Caki2 (cell line): ENCODE measurements around the gene HMX1. TPM values are rescaled to one million over a fixed set of nuclear protein-coding genes. Genes with fewer than 3 reads are reported as not detected.
A peak's percentile ranks its signal among the peaks of the same experiment; 100 is the strongest.

ENCODE experiments used
- DNase-seq: peaks from one replicate; pipeline ENCODE4 v3.0.0-alpha.2; 2015; ENCODE audit warnings: low read depth
- in situ Hi-C: cut with HindIII; loops from 2 replicates; pipeline ENCODE4 v1.10.0; 2016; ENCODE audit warnings: low sequenced_read_pairs, low pct_unique_long_range_greater_than_20kb, mixed read lengths
- total RNA-seq: library from RNA; depleted of rRNA; stranded (reverse); fragments of >200 nt; shearing (Covaris generic); gene quantifications from 2 replicates; pipeline ENCODE4 v1.2.3, GENCODE V29; 2014; ENCODE audit warnings: low replicate concordance; rRNA removed

HMX1 gene
- total RNA-seq: not detected in 2 replicates

DNA sequence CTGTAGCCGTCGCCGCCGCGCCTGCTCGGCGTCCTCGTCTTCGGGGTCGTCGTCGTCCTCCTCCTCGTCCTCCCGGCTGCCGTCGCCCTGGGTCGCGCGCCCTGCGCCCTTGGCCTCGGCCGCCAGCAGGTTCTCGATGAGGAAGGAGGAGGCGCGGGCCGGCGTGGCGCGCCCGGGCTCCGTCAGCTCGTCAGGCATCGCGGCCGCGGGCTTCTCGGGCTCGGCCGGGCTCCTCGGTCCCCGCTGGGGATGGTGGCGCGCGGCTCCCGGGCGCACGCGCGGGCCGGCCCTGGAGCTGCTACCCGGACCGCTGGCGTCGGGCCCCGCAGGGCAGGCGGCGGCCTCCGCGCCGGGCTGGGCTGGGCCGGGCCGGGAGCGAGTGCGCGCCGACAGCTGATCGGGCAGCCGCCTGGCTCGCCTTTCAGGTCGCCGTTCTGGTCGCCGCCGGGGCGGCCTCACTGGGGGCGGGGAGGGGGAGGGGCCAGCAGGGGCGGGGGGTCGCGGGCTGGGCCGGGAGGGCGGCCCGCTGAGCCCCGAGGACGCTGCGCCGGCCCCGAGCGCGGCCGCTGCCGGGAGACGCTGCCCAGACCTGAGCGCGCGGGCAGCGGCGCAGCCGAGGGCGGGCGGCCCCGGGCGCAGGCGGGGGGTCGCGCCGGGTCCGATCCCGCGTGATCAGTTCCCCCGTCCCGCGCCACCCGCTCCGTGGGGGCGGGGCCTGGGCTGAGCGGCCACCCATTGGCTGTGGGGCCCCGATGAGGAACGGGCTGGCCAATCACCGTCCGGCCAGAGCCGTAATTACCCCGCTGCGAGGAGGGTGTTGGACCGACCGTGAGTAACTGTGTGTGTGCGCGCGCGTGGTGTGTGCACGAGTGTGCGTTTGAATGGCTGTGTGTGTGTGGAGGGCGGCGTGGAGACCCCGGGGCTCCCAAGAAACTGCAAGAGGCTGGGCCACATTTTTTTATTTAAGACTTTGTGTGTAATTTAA, at the start of gene HMX1:
Gene HMX1, minus strand, starts transcription at position 423 of the 985 bp plus-strand sequence. Its CDS starts 225 bp downstream, at position 198.
- in situ Hi-C loops: no loop called here
- no peak for DNase-seq

DNA sequence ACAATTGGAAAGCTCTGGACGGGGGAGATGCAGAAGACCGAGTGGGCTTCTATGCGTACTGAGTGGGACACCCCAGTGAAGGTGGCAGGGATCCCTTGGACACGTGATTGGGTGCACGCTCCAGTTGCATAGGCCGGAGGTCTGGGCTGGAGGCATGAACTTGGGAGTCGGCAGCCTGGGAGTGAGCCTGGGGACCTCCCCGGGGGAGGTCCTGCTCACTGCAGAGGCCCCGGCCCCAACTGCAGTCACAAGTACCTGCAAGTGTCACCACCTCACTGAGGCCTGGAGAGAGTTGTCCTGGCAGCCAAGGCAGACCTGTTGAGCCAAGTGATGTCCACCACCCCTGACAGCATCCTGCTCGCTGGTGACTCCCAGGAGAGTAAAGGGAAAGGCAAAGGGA, 49.3 kb upstream of the HMX1 start:
- in situ Hi-C loops: no loop called here
- no peak for DNase-seq

DNA sequence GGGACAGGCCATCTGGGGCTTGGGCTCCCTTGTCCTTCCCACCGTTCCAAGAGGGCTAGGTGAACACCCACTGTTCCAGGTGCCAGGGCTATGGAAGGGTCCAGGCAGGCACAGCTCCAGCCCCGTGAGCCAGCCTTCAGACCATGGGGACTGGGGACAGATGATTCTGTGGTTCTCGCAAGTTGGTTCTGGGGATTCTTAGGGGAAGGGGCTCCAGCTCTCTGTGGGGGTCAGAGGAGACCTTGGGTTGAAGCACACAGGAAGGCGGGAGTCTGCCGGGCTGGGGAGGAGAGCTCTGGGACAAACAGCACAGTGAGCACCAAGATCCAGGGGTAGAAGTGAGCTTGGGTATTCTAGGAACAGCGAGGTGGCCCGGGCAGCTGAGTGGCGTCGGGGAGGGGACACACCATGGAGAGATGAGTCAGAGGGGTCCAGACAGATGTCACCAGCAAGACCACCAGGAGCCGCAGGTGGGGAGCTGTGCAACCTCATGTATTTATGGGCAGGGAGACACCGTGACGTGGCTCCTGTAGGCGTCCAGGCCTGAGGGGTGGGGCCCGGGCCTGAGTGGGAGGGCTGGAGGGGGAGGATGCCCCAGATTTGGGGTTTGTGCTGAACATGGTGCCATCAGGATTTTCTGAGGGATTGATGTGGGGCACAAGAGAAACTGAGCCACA, 48.8 kb upstream of the HMX1 start:
- no peak for DNase-seq
- in situ Hi-C loops: no loop called here

DNA sequence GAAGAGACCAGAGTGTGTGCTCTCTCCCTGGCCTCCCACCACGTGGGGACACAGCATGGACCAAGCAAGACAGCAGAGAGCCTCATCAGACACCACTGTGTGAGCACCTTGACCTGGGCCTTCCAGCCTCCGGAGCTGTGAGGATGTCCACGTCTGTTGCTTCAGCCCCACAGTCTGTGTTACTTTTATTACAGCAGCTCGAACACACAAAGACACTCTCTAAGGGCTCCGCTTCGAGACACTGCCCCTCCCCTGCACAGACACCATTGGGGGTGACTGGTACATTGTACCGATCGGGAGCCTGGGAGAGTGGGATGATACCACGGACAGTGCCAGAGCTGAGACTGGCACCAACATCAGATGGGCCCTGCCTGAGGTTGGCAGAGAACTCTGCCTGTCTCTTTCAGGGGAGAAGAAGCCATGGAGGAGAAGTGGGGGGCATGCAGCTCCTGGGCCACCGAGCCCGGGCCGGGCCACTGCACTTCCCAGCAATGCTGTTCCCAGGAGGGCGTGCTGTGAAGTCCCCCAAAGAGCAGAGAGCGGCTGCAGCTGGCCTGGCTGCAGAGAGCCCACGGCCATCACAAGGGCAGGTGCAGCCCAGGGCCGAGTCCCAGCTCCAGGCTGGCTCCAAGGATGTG, 48.1 kb upstream of the HMX1 start:
- in situ Hi-C loops: no loop called here
- no peak for DNase-seq

DNA sequence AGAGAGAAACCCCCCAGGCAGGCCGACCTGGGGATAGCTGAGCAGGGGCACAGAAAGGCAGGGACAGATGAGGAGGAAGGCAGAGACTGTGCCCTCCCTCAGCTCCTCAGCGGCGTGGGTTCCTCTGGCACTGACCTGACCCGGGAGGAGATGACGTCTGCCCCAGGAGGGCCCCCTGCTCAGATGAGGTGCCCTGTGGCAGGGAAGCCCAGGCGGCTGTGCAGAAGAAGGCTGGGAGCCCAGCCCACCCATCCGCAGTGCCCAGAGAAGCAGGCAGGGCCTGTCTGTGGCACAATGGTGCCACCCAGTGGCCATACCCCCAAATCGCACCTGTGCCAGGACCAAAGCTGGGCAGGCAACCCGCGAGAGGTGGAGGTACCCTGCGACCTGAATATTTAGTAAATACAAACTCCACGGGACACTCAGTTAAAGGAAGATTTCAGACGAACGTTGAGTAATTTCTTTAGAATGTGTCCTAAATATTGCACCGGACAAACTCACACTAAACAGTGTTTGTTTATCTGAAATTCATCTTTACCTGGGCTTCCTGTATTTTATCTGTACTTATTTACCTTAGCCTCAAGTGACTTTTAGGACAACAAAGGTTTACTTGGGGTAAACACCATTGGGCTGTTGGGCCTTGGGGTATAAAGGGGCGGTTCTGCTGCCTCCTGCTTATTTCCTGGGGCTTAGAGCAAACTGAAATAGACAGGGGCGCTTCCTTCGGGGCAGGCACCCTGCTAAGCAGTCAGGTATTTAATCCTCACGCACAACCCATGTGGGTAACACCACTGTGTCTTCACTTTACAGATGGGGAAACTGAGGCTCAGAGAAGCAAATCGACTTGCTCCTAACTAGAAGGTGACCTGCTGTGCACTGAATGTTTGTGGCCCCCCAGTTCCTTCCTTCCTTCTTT, 46.5 kb upstream of the HMX1 start:
- peak; percentile 50 for DNase-seq
- in situ Hi-C loops: no loop called here

DNA sequence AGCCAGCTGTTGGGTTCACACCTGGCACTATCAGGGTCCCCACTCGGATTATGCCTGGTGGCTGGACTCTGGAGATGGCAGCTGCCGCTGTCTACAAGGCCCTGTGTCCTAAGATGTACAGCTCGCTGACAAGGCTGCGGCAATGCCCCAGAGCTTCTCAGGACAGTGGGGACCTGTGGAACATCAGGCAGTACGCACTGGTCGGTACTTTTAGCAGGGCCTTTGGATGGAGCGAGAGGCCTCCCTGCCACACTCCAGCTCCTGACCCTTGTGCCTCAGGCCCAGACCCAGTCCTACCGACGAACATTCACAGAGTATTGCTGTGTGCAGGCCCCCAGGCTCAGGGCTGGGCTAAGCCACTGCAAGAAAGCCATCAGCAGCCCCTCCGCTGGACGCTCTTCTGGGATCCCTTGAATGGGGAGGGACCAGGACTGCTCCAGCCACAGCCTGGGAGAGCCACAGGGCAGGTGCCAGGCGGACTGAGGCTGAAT, 45.7 kb upstream of the HMX1 start:
- in situ Hi-C loops: no loop called here
- no peak for DNase-seq

DNA sequence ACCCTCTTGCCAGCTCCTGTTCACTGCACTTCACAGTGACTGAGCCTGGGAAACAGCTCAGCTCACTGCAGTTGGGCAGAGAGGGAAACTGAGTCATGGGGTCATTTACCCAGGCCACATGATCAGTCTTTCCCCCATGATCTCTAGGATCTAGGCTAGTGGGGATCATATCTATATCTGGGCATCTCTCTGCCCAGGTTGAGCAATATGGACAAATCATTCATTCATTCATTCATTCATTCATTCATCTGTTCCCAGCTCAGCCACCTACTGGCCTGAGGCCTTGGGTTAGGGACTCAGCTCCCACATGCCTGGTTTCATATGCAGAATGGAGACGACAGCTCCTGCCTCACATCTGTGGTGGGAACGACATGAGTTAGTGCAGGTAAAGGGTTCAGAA, 45.3 kb upstream of the HMX1 start:
- DNase-seq: no peak

DNA sequence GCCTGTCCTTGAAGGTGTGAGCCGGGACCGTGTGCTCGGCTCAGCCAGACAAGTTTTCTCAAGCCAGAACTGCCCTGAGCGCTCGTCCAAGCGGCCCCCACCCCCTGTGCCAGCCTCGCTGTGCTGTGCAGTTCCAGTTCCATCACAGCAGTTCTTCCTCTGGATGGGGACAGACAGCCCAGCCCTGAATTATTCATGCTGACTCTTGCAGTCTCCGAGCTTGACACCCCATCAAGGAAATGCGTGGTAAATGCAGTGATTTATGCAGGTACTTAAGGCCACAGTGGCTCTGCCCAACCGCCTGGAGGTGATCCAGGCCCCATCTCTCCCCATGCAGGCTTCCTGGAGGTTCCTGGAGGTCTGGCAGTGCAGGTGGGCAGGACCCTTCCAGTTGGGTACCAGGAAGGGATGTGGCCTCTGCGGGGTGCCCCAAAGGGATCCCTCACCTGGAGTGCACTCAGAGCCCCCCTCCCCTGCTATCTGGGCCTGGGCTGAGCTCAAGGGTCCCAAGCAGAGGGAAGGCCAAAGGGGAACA, 44.8 kb upstream of the HMX1 start:
- no peak for DNase-seq

More for the DNA sequence above, 45.3 kb upstream of the HMX1 start:
- in situ Hi-C loops: no loop called here

DNA sequence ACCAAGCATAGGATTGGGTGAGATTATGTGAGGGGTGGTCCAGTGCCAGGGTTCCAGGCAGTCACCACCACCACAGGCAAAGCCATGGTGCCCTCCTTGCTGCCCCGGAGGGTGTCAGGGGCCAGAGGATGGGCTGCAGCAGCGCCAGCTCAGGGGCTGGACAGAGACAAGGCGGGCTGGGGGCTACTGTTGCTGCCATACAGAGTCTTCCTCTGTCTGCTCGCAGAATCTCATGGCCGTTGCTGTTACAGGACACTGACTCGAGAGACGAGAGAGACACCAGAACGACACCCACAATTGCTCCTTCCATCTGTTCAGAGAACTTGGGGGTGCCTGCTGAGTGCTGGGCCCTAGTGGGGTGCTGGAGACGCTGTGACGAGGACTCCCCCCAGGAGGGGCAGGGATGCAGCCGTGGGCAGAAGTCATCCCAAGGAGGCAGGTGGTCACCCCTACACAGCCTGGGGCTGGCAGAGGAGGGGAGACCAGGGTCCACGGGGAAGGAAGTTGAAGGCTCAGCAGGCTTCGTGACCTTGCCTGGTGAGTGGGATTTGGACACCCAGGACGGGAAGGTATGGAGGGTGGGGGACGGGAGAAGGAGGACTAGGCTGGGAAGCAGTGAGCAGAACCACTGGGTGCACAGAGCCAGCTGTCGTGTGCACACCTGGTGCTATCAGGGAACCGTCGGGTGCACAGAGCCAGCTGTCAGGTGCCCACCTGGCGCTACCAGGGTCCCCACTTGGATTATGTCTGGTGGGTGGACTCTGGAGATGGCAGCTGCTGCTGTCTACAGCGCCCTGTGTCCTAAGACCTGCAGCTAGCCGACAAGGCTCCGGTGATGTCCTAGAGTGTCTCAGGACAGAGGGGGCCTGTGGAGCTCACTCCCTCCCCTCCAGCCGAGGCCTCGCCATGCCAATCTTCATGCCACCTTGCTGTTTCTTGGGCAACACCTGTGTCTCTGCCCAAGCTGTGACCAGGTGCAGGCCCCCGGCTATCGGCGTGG, 43.9 kb upstream of the HMX1 start:
- in situ Hi-C loops: no loop called here
- DNase-seq: no peak

More for the DNA sequence above, 44.8 kb upstream of the HMX1 start:
- in situ Hi-C loops: no loop called here

DNA sequence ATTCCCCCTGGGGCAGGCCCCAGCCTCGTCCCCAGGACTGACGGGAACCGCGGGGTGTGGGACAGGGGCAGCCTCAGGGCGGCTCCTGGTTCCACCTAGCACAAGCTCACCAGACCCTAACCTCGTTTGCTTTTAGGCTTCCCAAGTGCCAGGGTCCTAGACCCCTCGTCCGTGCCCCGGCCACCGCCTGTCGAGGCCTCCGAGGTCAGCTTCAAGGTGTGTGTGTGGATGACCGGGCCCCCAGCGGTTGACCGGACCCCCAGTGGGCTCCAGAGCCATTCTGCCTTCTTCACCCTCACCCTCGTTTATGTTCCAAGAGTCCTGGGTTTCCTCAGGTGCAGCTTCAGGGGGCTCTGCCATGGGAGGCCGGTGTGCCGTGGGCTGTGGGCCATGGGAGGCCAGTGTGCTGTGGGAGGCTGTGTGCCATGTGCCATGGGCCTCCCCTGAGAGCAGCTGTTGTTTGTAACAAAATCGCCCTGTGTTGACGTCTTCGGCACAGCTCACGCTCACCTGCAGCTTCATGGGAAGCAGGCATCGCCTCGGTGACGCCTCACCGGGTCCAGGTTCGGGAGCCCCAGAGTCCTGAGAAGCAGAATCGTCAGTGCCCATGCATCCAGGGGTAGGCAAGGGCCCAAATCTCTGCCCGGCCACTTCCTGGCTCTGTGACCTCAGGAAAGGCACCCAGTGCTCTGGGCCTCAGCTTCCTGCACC, 43.0 kb upstream of the HMX1 start:
- DNase-seq: no peak
- in situ Hi-C loops: no loop called here

DNA sequence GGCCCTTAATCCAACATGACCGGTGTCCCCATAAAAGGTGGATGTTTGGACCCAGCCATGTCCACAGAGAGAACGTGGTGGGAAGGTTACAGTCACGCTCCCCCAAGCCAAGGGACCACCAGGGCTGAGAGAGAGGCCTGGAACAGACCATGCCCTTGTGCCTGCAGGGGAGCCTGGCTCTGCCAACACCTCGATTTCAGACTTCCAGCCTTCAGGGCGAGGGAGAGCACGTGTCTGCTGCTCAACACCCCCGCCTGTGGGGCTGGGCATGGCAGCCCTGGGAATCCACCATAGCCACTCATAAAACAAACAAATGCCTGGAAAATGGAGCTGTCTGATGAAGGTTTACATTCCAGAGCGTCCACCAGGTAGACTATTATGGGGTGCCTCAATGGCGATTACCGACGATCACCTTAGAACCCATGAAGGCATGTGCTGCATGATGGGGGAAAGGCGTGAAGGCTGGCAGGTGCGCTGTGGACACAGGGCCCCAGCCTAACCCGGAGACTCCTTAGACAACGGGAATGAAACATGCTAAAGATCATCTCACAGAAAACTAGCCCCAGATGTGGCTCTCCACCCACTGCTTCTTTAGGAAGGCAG, 42.3 kb upstream of the HMX1 start:
- DNase-seq: no peak
- in situ Hi-C loops: no loop called here

DNA sequence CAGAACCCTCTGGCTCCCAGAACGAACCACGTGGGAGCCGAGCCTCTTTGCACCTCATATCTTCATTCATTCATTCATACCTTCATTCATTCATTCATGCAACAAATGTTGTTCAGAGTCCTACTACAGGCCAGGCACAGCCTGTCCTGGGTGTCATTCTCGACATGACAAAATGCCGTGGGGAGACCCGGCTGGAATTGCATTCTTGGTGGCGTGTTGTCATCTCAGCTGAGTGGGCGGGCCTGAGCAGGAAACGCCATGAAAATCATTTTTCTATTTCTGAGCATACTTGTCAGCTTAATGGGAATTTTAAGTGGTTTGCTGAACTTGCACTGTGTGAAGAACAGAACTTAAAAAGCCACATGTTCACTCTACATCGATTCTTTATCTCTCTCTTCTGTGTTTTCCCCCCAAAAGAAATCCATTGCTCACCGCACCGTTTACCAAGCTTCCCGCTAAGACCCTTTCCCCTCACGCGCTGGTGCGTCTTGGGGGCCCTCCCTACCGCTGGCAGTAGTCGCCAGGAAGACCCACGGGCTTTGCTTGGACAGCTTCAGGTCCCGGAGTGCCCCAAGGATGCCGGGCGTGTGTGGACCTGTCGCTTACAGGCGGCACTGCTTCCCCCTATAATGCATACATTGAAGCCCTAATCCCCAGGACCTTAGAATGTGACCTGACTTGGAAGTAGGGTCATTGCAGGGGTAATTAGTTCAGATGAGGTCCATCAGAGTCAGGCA, 41.6 kb upstream of the HMX1 start:
- in situ Hi-C loops: no loop called here
- DNase-seq: no peak

DNA sequence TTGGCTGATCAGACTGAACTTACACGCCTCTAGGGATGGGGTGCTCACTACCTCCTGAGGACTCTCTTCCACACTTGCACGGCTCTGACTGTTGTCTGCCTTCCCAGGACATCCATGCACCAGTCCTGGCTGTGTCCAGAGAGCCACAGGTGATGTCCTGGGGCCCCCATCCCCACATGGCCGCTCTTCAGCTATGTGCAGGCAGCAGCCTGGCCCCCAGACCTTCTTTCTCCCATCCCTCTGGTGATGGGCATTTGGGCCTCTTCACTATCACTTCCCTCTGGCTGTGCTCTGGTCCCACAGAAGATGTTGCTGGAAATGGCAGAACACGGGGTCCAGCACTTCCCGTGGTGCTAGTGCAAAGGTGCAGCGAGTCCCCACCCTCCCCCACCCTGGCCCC, 40.9 kb upstream of the HMX1 start:
- DNase-seq: no peak
- in situ Hi-C loops: no loop called here

DNA sequence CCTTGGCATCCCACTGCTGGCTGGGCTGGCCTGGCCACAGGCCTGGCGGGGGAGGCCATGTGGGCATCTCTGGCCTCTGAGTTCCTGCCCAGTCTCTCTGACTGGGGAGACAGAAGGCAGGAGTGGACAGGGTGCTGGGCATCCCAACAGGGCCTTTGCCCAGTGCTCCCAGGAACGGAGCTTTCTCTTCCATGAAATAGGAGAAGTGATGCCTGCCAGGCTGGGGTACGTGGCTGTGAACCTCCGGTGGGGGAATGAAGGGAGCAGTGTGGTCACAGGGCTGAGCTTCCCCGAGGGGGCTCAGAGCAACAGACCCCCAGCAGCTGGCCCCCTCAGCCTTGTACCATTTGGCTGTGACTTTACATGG, 40.4 kb upstream of the HMX1 start:
- in situ Hi-C loops: no loop called here
- DNase-seq: no peak
